ENCODE measurements around the gene ZNF792.

Gene ZNF792

DNA sequence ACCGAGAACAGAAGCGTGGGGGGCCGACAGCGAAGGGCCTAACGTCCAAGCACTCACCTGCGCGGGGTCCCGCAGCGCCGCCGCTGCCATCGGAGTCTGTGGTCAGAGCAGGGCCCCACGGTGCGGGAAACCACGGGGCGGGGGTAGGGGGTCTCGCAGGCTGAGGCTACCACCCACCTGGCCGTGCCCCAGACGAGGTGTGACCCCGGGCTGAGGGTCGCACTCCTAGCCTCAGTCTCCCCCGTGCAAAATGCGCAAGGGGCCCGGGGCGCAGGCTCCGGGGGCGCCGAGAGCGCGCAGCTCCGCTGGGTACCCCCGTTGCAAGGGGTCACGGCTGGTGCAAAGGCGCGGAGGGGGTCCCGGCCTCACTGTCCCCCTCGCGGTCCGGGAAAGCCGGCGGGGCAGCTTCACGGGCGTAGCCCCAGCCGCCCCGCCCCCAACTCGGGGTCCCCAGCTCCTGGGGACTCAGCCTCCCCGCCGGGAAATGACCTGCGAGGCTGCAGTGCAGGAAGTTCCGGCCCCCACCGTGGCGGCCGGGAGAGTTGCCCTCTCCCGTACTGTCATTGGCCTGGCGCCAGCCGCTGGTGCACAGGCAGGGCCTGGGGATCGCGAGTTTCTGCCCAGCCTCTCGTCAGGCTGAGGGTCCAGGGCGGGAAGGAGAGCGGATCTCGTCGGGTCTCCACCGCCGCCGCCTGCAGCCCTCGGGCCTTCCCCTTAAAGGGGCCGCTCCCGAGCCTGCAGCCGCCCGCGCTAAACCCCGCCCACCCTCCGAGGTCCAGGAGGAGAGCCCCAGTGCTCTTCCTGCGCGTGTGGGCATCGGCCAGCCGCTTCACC lies at the start of gene ZNF792:
Gene ZNF792 (minus strand): TSS at position 657 of the 834 bp plus-strand sequence. CDS start 567 bp downstream, at position 90.
- TF ChIP-seq ZBTB7A (IDR thresholded peaks at IDR 0.05; ENCODE audit: low read depth), result peak; percentile 93
- no peak for TF ChIP-seq EGR1 (IDR thresholded peaks at IDR 0.05)
- TF ChIP-seq, protein P1, sequence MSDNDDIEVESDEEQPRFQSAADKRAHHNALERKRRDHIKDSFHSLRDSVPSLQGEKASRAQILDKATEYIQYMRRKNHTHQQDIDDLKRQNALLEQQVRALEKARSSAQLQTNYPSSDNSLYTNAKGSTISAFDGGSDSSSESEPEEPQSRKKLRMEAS (IDR thresholded peaks at IDR 0.05), result 0 out of 2 replicates have a peak, but pooled peaks have one; percentile 32
- TF ChIP-seq NFIC (IDR thresholded peaks at IDR 0.05), result peak; percentile 72
- TF ChIP-seq TCF12 (IDR thresholded peaks at IDR 0.05; ENCODE audit: low read depth), result no peak; the same call in 1 of the 2 replicates

- peak; percentile 83 for TF ChIP-seq RAD21 (IDR thresholded peaks at IDR 0.05; ENCODE audit: low read depth)
- TF ChIP-seq ZBTB7A (IDR thresholded peaks at IDR 0.05; ENCODE audit: low read depth), result no peak
These were observed 49.2 kb upstream of the ZNF792 start for GRCh38 chr19:35013041-35013819.

GRCh38 chr19:35011737-35012682 lies 48.0 kb upstream of the ZNF792 start:
- TF ChIP-seq EP300 (IDR thresholded peaks at IDR 0.05; ENCODE audit: borderline replicate concordance), result no peak

GRCh38 chr19:35011091-35011689 lies 47.2 kb upstream of the ZNF792 start:
- TF ChIP-seq, protein P1 (IDR thresholded peaks at IDR 0.05), result no peak
- TF ChIP-seq ZBTB7A (IDR thresholded peaks at IDR 0.05; ENCODE audit: low read depth), result no peak
- TF ChIP-seq YY1 (IDR thresholded peaks at IDR 0.05; ENCODE audit: low read depth), result no peak
- TF ChIP-seq RAD21 (IDR thresholded peaks at IDR 0.05; ENCODE audit: low read depth), result no peak
- TF ChIP-seq NFIC (IDR thresholded peaks at IDR 0.05), result no peak
- TF ChIP-seq TEAD4 (IDR thresholded peaks at IDR 0.05), result no peak
- TF ChIP-seq CEBPB (IDR thresholded peaks at IDR 0.05), result no peak
- no peak for TF ChIP-seq TCF12 (IDR thresholded peaks at IDR 0.05; ENCODE audit: low read depth)
- TF ChIP-seq, protein P2, sequence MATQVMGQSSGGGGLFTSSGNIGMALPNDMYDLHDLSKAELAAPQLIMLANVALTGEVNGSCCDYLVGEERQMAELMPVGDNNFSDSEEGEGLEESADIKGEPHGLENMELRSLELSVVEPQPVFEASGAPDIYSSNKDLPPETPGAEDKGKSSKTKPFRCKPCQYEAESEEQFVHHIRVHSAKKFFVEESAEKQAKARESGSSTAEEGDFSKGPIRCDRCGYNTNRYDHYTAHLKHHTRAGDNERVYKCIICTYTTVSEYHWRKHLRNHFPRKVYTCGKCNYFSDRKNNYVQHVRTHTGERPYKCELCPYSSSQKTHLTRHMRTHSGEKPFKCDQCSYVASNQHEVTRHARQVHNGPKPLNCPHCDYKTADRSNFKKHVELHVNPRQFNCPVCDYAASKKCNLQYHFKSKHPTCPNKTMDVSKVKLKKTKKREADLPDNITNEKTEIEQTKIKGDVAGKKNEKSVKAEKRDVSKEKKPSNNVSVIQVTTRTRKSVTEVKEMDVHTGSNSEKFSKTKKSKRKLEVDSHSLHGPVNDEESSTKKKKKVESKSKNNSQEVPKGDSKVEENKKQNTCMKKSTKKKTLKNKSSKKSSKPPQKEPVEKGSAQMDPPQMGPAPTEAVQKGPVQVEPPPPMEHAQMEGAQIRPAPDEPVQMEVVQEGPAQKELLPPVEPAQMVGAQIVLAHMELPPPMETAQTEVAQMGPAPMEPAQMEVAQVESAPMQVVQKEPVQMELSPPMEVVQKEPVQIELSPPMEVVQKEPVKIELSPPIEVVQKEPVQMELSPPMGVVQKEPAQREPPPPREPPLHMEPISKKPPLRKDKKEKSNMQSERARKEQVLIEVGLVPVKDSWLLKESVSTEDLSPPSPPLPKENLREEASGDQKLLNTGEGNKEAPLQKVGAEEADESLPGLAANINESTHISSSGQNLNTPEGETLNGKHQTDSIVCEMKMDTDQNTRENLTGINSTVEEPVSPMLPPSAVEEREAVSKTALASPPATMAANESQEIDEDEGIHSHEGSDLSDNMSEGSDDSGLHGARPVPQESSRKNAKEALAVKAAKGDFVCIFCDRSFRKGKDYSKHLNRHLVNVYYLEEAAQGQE (IDR thresholded peaks at IDR 0.05; ENCODE audit: low read depth), result no peak
- no peak for TF ChIP-seq CREB1 (IDR thresholded peaks at IDR 0.05; ENCODE audit: low read depth)
- TF ChIP-seq FOXM1 (IDR thresholded peaks at IDR 0.05; ENCODE audit: borderline replicate concordance, low read depth), result no peak
- no peak for TF ChIP-seq USF1 (IDR thresholded peaks at IDR 0.05)
- TF ChIP-seq EP300 (IDR thresholded peaks at IDR 0.05; ENCODE audit: borderline replicate concordance), result no peak
- no peak for TF ChIP-seq TAF1 (IDR thresholded peaks at IDR 0.05; ENCODE audit: low read depth)
- no peak for TF ChIP-seq EGR1 (IDR thresholded peaks at IDR 0.05)

GRCh38 chr19:35009424-35010415 lies 45.7 kb upstream of the ZNF792 start:
- no peak for TF ChIP-seq TEAD4 (IDR thresholded peaks at IDR 0.05)
- TF ChIP-seq YY1 (IDR thresholded peaks at IDR 0.05; ENCODE audit: low read depth), result no peak

DNA sequence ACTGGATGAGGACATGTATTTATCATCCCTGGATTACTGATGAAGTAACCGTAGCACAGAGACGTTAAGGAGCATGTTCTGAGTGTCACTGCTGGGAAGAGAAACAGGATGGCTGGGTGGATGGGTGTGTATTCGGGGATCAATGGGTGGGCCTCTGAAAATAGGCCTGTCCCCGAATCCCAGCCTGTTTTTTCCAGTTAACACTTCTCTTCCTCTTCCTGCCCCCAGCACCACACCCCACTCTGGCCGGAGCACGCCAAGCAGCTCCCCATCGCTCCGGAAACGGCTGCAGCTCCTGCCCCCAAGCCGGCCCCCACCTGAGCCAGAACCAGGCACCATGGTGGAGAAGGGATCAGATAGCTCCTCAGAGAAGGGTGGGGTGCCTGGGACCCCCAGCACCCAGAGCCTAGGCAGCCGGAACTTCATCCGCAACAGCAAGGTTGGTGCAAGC lies 44.9 kb upstream of the ZNF792 start:
- TF ChIP-seq YY1 (IDR thresholded peaks at IDR 0.05; ENCODE audit: low read depth) (no peak), EP300 (IDR thresholded peaks at IDR 0.05; ENCODE audit: borderline replicate concordance) (no peak), RAD21 (IDR thresholded peaks at IDR 0.05; ENCODE audit: low read depth) (no peak), CEBPB (IDR thresholded peaks at IDR 0.05) (no peak), USF1 (IDR thresholded peaks at IDR 0.05) (no peak), EGR1 (IDR thresholded peaks at IDR 0.05) (no peak), NFIC (IDR thresholded peaks at IDR 0.05) (no peak), TAF1 (IDR thresholded peaks at IDR 0.05; ENCODE audit: low read depth) (no peak), TEAD4 (IDR thresholded peaks at IDR 0.05) (no peak), FOXM1 (IDR thresholded peaks at IDR 0.05; ENCODE audit: borderline replicate concordance, low read depth) (no peak), TCF12 (IDR thresholded peaks at IDR 0.05; ENCODE audit: low read depth) (no peak), CREB1 (IDR thresholded peaks at IDR 0.05; ENCODE audit: low read depth) (no peak), ZBTB7A (IDR thresholded peaks at IDR 0.05; ENCODE audit: low read depth) (no peak)
- TF ChIP-seq, protein P2 (IDR thresholded peaks at IDR 0.05; ENCODE audit: low read depth), result no peak
- TF ChIP-seq, protein P1 (IDR thresholded peaks at IDR 0.05), result no peak
